Karpas-422 (cell line): ENCODE data around the gene P3R3URF. TPM values are rescaled to one million over a fixed set of nuclear protein-coding genes. Genes with fewer than 3 reads are reported as not detected.

ENCODE experiments used
- DNase-seq: peaks from one replicate; pipeline ENCODE4 v3.0.0-alpha.2; 2015
- H2AFZ ChIP-seq: fragments of 200-600 bp; sonication (generic); 2 replicates; pipeline ENCODE4 v1.6.1; 2014; ENCODE audit warnings: antibody characterized with exemption, low read length, mixed read lengths
- H3K27ac ChIP-seq: fragments of 200-600 bp; sonication (generic); 2 replicates; pipeline ENCODE4 v1.5.1; 2014; ENCODE audit warnings: mild to moderate bottlenecking, low read length, moderate library complexity
- H3K27me3 ChIP-seq: fragments of 200-600 bp; sonication (generic); 2 replicates; pipeline ENCODE4 v1.6.1; 2014; ENCODE audit warnings: low read length, mixed read lengths
- H3K36me3 ChIP-seq: fragments of 200-600 bp; sonication (generic); 2 replicates; pipeline ENCODE4 v1.6.1; 2014; ENCODE audit warnings: low read length, mixed read lengths; ENCODE audit not compliant: insufficient read depth
- H3K4me1 ChIP-seq: fragments of 200-600 bp; sonication (generic); 2 replicates; pipeline ENCODE4 v1.6.1; 2014; ENCODE audit warnings: mild to moderate bottlenecking, low read length, mixed read lengths
- H3K4me2 ChIP-seq: fragments of 200-600 bp; sonication (generic); 2 replicates; pipeline ENCODE4 v1.6.1; 2014; ENCODE audit warnings: low read length, low read depth, mild to moderate bottlenecking; ENCODE audit not compliant: poor library complexity, severe bottlenecking
- H3K4me3 ChIP-seq: fragments of 200-600 bp; sonication (generic); 2 replicates; pipeline ENCODE4 v1.5.1; 2014; ENCODE audit warnings: mild to moderate bottlenecking, antibody characterized with exemption, low read length, mixed read lengths
- H3K79me2 ChIP-seq: fragments of 200-600 bp; sonication (generic); 2 replicates; pipeline ENCODE4 v1.6.1; 2014; ENCODE audit warnings: mild to moderate bottlenecking, low read length, mixed read lengths
- H3K9ac ChIP-seq: fragments of 200-600 bp; sonication (generic); 2 replicates; pipeline ENCODE4 v1.6.0; 2014; ENCODE audit warnings: low read length
- H3K9me2 ChIP-seq: fragments of 200-600 bp; sonication (generic), shearing (Covaris generic); replicated peaks from 2 replicates; pipeline ENCODE4 v1.6.0; 2014; ENCODE audit warnings: mild to moderate bottlenecking, low read length, moderate library complexity; ENCODE audit not compliant: insufficient read depth
- H3K9me3 ChIP-seq: fragments of 300-700, 200-600 bp; sonication (generic); 2 replicates; pipeline ENCODE4 v1.6.1; 2014; ENCODE audit warnings: low read length, mixed read lengths
- H4K20me1 ChIP-seq: fragments of 200-600 bp; sonication (generic); 2 replicates; pipeline ENCODE4 v1.6.1; 2014; ENCODE audit warnings: mild to moderate bottlenecking, antibody characterized with exemption, low read length, low read depth; ENCODE audit not compliant: insufficient read depth
- total RNA-seq: library from RNA; depleted of rRNA; stranded (reverse); fragments of >200 nt; shearing (Covaris generic); gene quantifications from 2 replicates; pipeline ENCODE4 v1.2.3, GENCODE V29; 2014; ENCODE audit warnings: low replicate concordance

Gene P3R3URF
- total RNA-seq, 1 experiment from 2014 or later: not detected

- Histone ChIP-seq H3K36me3 (no peaks in the 10 kb centered on the region), H3K79me2 (no peaks in the 10 kb centered on the region), H3K4me2 (peak overlapping the region; percentile 49), H3K4me3 (no peak overlapping the region), H2AFZ (no peak overlapping the region), H4K20me1 (no peaks in the 10 kb centered on the region), H3K4me1 (peaks cover 19% of the 10 kb centered on the region), H3K9me3 (no peaks in the 10 kb centered on the region), H3K27me3 (no peaks in the 10 kb centered on the region), H3K9ac (no peak overlapping the region), H3K9me2 (no peaks in the 10 kb centered on the region), H3K27ac (no peak overlapping the region)
- DNase-seq: no peak
These were observed 17.7 kb downstream of the P3R3URF start for GRCh38 chr1:46158312-46159281.

GRCh38 chr1:46157916-46158311 lies 18.4 kb downstream of the P3R3URF start:
- Histone ChIP-seq H3K79me2 (no peaks in the 10 kb centered on the region), H3K36me3 (no peaks in the 10 kb centered on the region), H3K4me2 (no peak overlapping the region), H3K27me3 (no peaks in the 10 kb centered on the region), H3K4me1 (peaks cover 19% of the 10 kb centered on the region), H4K20me1 (no peaks in the 10 kb centered on the region), H3K9ac (no peak overlapping the region), H3K9me3 (no peaks in the 10 kb centered on the region), H2AFZ (no peak overlapping the region), H3K4me3 (no peak overlapping the region), H3K9me2 (no peaks in the 10 kb centered on the region), H3K27ac (no peak overlapping the region)
- DNase-seq: no peak

GRCh38 chr1:46153732-46154131 lies 22.6 kb downstream of the P3R3URF start:
- H3K79me2 ChIP-seq: no peaks in the 10 kb centered on the region
- no peaks in the 10 kb centered on the region for H3K27me3 ChIP-seq
- H4K20me1 ChIP-seq: no peaks in the 10 kb centered on the region
- H3K9me2 ChIP-seq: no peaks in the 10 kb centered on the region
- no peaks in the 10 kb centered on the region for H3K9me3 ChIP-seq
- no peaks in the 10 kb centered on the region for H3K36me3 ChIP-seq
- H3K4me1 ChIP-seq: peaks cover 5% of the 10 kb centered on the region
- no peak overlapping the region for H3K9ac ChIP-seq
- H3K27ac ChIP-seq: no peak overlapping the region
- H3K4me3 ChIP-seq: no peak overlapping the region
- no peak for DNase-seq
- no peak overlapping the region for H2AFZ ChIP-seq
- H3K4me2 ChIP-seq: no peak overlapping the region

- Histone ChIP-seq H3K4me2 (no peak overlapping the region), H3K9ac (no peak overlapping the region), H3K4me3 (no peak overlapping the region), H3K4me1 (peaks cover 7% of the 10 kb centered on the region), H3K27me3 (no peaks in the 10 kb centered on the region), H4K20me1 (no peaks in the 10 kb centered on the region), H3K9me2 (no peaks in the 10 kb centered on the region), H2AFZ (no peak overlapping the region), H3K9me3 (no peaks in the 10 kb centered on the region), H3K27ac (no peak overlapping the region), H3K79me2 (no peaks in the 10 kb centered on the region), H3K36me3 (no peaks in the 10 kb centered on the region)
- DNase-seq: no peak
These were observed 23.1 kb downstream of the P3R3URF start for GRCh38 chr1:46153228-46153627.

- no peaks in the 10 kb centered on the region for H3K36me3 ChIP-seq
- no peak overlapping the region for H3K4me2 ChIP-seq
- H3K4me3 ChIP-seq: no peak overlapping the region
- peaks cover 8% of the 10 kb centered on the region for H3K4me1 ChIP-seq
- no peak overlapping the region for H3K9ac ChIP-seq
- H3K27ac ChIP-seq: no peak overlapping the region
- H2AFZ ChIP-seq: no peak overlapping the region
- H3K9me2 ChIP-seq: no peaks in the 10 kb centered on the region
- H3K79me2 ChIP-seq: no peaks in the 10 kb centered on the region
- H4K20me1 ChIP-seq: no peaks in the 10 kb centered on the region
- no peak for DNase-seq
- H3K27me3 ChIP-seq: no peaks in the 10 kb centered on the region
- H3K9me3 ChIP-seq: no peaks in the 10 kb centered on the region
These were observed 24.3 kb downstream of the P3R3URF start for GRCh38 chr1:46152016-46152415.

GRCh38 chr1:46150085-46150484 lies 26.2 kb downstream of the P3R3URF start:
- Histone ChIP-seq H3K36me3 (no peaks in the 10 kb centered on the region), H3K9ac (no peak overlapping the region), H2AFZ (no peak overlapping the region), H3K4me3 (no peak overlapping the region), H3K4me1 (peaks cover 8% of the 10 kb centered on the region), H3K4me2 (no peak overlapping the region), H3K9me3 (no peaks in the 10 kb centered on the region), H3K9me2 (no peaks in the 10 kb centered on the region), H3K27me3 (no peaks in the 10 kb centered on the region), H3K27ac (no peak overlapping the region), H3K79me2 (no peaks in the 10 kb centered on the region), H4K20me1 (no peaks in the 10 kb centered on the region)
- no peak for DNase-seq

- H3K27me3 ChIP-seq: no peaks in the 10 kb centered on the region
- H3K79me2 ChIP-seq: no peaks in the 10 kb centered on the region
- no peaks in the 10 kb centered on the region for H3K36me3 ChIP-seq
- no peak overlapping the region for H3K27ac ChIP-seq
- peak; percentile 67 for DNase-seq
- no peaks in the 10 kb centered on the region for H3K9me2 ChIP-seq
- H3K4me2 ChIP-seq: peak overlapping the region; percentile 10
- no peaks in the 10 kb centered on the region for H3K9me3 ChIP-seq
- H2AFZ ChIP-seq: peak overlapping the region; percentile 46; the same call in 1 of the 2 replicates
- H4K20me1 ChIP-seq: no peaks in the 10 kb centered on the region
- H3K4me1 ChIP-seq: peaks cover 8% of the 10 kb centered on the region
- 0 out of 2 replicates have a peak overlapping the region, but pooled peaks have one; percentile 2 for H3K9ac ChIP-seq
- H3K4me3 ChIP-seq: no peak overlapping the region
These were observed 28.0 kb downstream of the P3R3URF start for GRCh38 chr1:46148318-46148717.

GRCh38 chr1:46137916-46138315 lies 38.4 kb downstream of the P3R3URF start:
- H3K4me2 ChIP-seq: no peak overlapping the region

More at GRCh38 chr1:46137916-46138315, 38.4 kb downstream of the P3R3URF start:
- H3K4me1 ChIP-seq: peaks cover 19% of the 10 kb centered on the region
- H3K9me2 ChIP-seq: no peaks in the 10 kb centered on the region
- no peaks in the 10 kb centered on the region for H3K79me2 ChIP-seq
- H3K36me3 ChIP-seq: no peaks in the 10 kb centered on the region
- no peaks in the 10 kb centered on the region for H4K20me1 ChIP-seq
- H3K9me3 ChIP-seq: no peaks in the 10 kb centered on the region
- no peak overlapping the region for H3K9ac ChIP-seq
- H3K4me3 ChIP-seq: no peak overlapping the region
- no peak for DNase-seq
- no peak overlapping the region for H3K27ac ChIP-seq
- no peaks in the 10 kb centered on the region for H3K27me3 ChIP-seq
- no peak overlapping the region for H2AFZ ChIP-seq
